ENCODE results near the gene LRRC41. TPM values are rescaled to one million over a fixed set of nuclear protein-coding genes. Genes with fewer than 3 reads are reported as not detected.

The LRRC41 gene
- total RNA-seq, 1 experiment from 2014 or later: 66.3 TPM

GRCh38 chr1:46268578-46268977 lies 34.8 kb downstream of the LRRC41 start:
- H4K20me1 ChIP-seq (ENCODE audit: insufficient read depth): no peaks in the 10 kb centered on the region
- BruUV-seq (replicated peaks): no TSS peak
- CTCF ChIA-PET: no interaction called here
- TF ChIP-seq, protein P1, sequence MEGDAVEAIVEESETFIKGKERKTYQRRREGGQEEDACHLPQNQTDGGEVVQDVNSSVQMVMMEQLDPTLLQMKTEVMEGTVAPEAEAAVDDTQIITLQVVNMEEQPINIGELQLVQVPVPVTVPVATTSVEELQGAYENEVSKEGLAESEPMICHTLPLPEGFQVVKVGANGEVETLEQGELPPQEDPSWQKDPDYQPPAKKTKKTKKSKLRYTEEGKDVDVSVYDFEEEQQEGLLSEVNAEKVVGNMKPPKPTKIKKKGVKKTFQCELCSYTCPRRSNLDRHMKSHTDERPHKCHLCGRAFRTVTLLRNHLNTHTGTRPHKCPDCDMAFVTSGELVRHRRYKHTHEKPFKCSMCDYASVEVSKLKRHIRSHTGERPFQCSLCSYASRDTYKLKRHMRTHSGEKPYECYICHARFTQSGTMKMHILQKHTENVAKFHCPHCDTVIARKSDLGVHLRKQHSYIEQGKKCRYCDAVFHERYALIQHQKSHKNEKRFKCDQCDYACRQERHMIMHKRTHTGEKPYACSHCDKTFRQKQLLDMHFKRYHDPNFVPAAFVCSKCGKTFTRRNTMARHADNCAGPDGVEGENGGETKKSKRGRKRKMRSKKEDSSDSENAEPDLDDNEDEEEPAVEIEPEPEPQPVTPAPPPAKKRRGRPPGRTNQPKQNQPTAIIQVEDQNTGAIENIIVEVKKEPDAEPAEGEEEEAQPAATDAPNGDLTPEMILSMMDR (conservative IDR thresholded peaks at IDR 0.05): no peak
- H3K36me3 ChIP-seq (ENCODE audit: low read depth): peaks cover 21% of the 10 kb centered on the region; the same call in 1 of the 2 replicates
- DNase-seq: no peak
- H3K4me3 ChIP-seq: no peak overlapping the region
- H3K9me2 ChIP-seq (ENCODE audit: insufficient read depth): no peaks in the 10 kb centered on the region
- no peaks in the 10 kb centered on the region for H3K4me1 ChIP-seq (replicated peaks; ENCODE audit: insufficient read depth)
- H2AFZ ChIP-seq: no peak overlapping the region
- H3K27ac ChIP-seq: no peak overlapping the region
- no peak overlapping the region for H3K4me2 ChIP-seq
- no peaks in the 10 kb centered on the region; the same call in 1 of the 2 replicates for H3F3A ChIP-seq (ENCODE audit: insufficient read depth, low read depth)
- no peaks in the 10 kb centered on the region for H3K27me3 ChIP-seq (ENCODE audit: insufficient read depth, low read depth)
- intact Hi-C loops (cut with micrococcal nuclease; ENCODE audit: unreplicated experiment): no loop called here
- no peaks in the 10 kb centered on the region for H3K79me2 ChIP-seq (ENCODE audit: low read depth)
- H3K9me3 ChIP-seq (ENCODE audit: insufficient read depth, low read depth): no peaks in the 10 kb centered on the region
- POLR2A ChIA-PET (ENCODE audit: unreplicated experiment): no interaction called here

DNA sequence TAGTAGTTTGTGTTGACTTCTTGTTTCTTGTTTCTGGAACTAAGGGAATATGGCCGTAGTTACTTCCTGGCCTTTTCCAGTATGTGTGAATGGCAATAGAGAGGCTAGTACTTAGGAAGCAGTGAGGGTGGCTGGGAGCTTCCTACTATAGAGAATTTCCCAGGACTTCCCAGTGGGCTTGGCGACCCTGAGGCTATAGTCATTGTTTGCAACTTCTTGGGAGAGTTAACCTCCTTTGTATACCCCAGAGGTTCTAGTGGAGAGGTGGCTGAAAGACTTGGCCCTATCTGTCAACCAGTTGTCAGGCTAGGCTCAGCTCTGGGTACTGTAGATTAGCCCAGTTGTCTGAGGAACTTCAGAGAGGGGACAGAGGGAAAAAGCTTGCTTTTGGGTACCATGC lies 40.3 kb downstream of the LRRC41 start:
- Histone ChIP-seq H3K9me2 (ENCODE audit: insufficient read depth) (no peaks in the 10 kb centered on the region), H3K27ac (no peak overlapping the region), H3K4me3 (no peak overlapping the region), H3K27me3 (ENCODE audit: insufficient read depth, low read depth) (no peaks in the 10 kb centered on the region), H3F3A (ENCODE audit: insufficient read depth, low read depth) (no peaks in the 10 kb centered on the region), H3K4me1 (replicated peaks; ENCODE audit: insufficient read depth) (no peaks in the 10 kb centered on the region), H3K9me3 (ENCODE audit: insufficient read depth, low read depth) (no peaks in the 10 kb centered on the region), H3K4me2 (no peak overlapping the region), H3K36me3 (ENCODE audit: low read depth) (peaks cover 24% of the 10 kb centered on the region), H2AFZ (no peak overlapping the region), H3K79me2 (ENCODE audit: low read depth) (no peaks in the 10 kb centered on the region), H4K20me1 (ENCODE audit: insufficient read depth) (no peaks in the 10 kb centered on the region)
- no TSS peak for BruUV-seq (replicated peaks)
- intact Hi-C loops (cut with micrococcal nuclease; ENCODE audit: unreplicated experiment): no loop called here
- POLR2A ChIA-PET (ENCODE audit: unreplicated experiment): interaction anchor here (0.7 kb wide), 1 partner anchor 10 kb away, joined by 4 read pairs; no protein-coding TSS in a partner anchor
- no peak for DNase-seq
- CTCF ChIA-PET: no interaction called here
- no peak for TF ChIP-seq EZH2 (IDR thresholded peaks at IDR 0.05; ENCODE audit: low read depth)
- TF ChIP-seq, protein P1 (conservative IDR thresholded peaks at IDR 0.05): no peak

GRCh38 chr1:46262508-46262907 lies 40.9 kb downstream of the LRRC41 start:
- Histone ChIP-seq H4K20me1 (ENCODE audit: insufficient read depth) (no peaks in the 10 kb centered on the region), H3K79me2 (ENCODE audit: low read depth) (no peaks in the 10 kb centered on the region), H3K4me1 (replicated peaks; ENCODE audit: insufficient read depth) (no peaks in the 10 kb centered on the region), H3K27me3 (ENCODE audit: insufficient read depth, low read depth) (no peaks in the 10 kb centered on the region), H3K36me3 (ENCODE audit: low read depth) (peaks cover 24% of the 10 kb centered on the region), H3K27ac (no peak overlapping the region), H3K9me2 (ENCODE audit: insufficient read depth) (no peaks in the 10 kb centered on the region), H3K4me2 (no peak overlapping the region), H3K9me3 (ENCODE audit: insufficient read depth, low read depth) (no peaks in the 10 kb centered on the region), H3F3A (ENCODE audit: insufficient read depth, low read depth) (no peaks in the 10 kb centered on the region), H3K4me3 (no peak overlapping the region), H2AFZ (no peak overlapping the region)
- intact Hi-C loops (cut with micrococcal nuclease; ENCODE audit: unreplicated experiment): no loop called here
- ChIA-PET CTCF (no interaction called here), POLR2A (ENCODE audit: unreplicated experiment) (no interaction called here)
- no peak for DNase-seq
- BruUV-seq (replicated peaks): no TSS peak
- TF ChIP-seq, protein P1 (conservative IDR thresholded peaks at IDR 0.05): no peak
- TF ChIP-seq EZH2 (IDR thresholded peaks at IDR 0.05; ENCODE audit: low read depth): no peak
